Adrenal gland (tissue), 5 donors: Measurements from ENCODE around the gene ALDOC.

Experiments used
- POLR2A ChIP-seq, 2 donors: fragments of 450-650 bp; IDR thresholded peaks; one replicate each; pipeline ENCODE4 v1.6.1; 2017; ENCODE audit warnings: antibody characterized with exemption in 2 of 2, mild to moderate bottlenecking in 2 of 2, moderate library complexity in 1 of 2
- TF ChIP-seq, protein P1 (sequence below), 6 experiments: fragments of 450-650 bp in 4 of 6; fragments of 200-600 bp in 2 of 6; sonication (generic) in 1 of 6; IDR thresholded peaks; 1 replicate in 5 of 6; 2 replicates in 1 of 6; pipeline versions ENCODE4 v1.5.1 to v1.8.0; 2016 to 2021; ENCODE audit warnings: antibody characterized with exemption in 6 of 6, mild to moderate bottlenecking in 2 of 6, moderate library complexity in 1 of 6
- donor health status: DM: no; HTN: no; CAD: no.

DNA sequence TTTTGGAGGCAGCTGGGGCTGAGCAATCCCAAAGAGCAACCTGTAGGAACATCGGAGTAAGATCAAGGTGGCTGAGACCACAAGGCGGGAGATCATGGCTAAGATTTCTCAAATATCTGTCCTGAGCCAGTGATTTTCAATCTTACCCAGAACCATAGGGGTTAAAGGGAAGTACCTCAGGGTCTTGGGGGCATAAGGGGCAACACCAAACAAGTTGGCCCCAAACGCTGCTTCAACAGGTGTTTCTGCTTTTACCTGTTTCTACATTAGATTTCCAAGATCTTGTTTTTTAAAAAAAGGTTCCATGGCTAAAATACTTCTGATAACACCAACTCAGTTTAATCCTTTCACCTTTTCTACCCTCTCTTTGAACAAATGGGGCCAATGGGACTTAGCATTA lies 21.7 kb downstream of the ALDOC start:
- TF ChIP-seq, protein P1, sequence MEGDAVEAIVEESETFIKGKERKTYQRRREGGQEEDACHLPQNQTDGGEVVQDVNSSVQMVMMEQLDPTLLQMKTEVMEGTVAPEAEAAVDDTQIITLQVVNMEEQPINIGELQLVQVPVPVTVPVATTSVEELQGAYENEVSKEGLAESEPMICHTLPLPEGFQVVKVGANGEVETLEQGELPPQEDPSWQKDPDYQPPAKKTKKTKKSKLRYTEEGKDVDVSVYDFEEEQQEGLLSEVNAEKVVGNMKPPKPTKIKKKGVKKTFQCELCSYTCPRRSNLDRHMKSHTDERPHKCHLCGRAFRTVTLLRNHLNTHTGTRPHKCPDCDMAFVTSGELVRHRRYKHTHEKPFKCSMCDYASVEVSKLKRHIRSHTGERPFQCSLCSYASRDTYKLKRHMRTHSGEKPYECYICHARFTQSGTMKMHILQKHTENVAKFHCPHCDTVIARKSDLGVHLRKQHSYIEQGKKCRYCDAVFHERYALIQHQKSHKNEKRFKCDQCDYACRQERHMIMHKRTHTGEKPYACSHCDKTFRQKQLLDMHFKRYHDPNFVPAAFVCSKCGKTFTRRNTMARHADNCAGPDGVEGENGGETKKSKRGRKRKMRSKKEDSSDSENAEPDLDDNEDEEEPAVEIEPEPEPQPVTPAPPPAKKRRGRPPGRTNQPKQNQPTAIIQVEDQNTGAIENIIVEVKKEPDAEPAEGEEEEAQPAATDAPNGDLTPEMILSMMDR (IDR thresholded peaks at IDR 0.05), result no peak
- no peak for TF ChIP-seq POLR2A (IDR thresholded peaks at IDR 0.05)
